GM12864 (cell line): ENCODE results near the gene CLSTN2.

Source experiments
- DNase-seq: peaks from one replicate; pipeline ENCODE4 v3.0.0-alpha.2; 2011; ENCODE audit warnings: low read depth
- H3K4me3 ChIP-seq: 2 replicates; pipeline ENCODE4 v1.5.1; 2011; ENCODE audit warnings: mild to moderate bottlenecking, low read depth, low read length, control low read depth
- TF ChIP-seq, protein P1 (sequence below): IDR thresholded peaks from 2 replicates; pipeline ENCODE4 v1.5.1; 2011; ENCODE audit warnings: low read depth, mild to moderate bottlenecking, moderate library complexity, low read length, control low read depth, inconsistent platforms; ENCODE audit errors: missing control alignments

Gene CLSTN2

DNA sequence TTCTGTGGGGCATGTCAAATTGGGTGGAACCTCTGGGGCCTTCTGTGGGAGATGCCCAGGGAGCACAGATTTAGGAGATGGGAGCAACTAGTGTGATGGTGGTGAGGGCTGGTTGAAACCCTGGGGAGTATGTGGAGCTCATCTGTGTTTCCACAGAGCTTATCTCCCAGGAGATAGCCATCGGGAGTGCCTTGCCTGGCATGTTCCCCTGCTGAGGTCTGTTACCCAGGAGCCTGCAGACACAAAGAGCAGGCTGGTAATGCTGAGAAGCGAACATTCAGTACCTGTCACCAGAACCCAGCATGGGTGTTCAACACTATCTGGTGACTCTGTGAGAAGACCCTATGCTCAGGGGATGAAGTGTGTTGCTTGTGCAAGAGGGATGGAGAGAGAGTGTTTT, 85.0 kb downstream of the CLSTN2 start:
- TF ChIP-seq, protein P1, sequence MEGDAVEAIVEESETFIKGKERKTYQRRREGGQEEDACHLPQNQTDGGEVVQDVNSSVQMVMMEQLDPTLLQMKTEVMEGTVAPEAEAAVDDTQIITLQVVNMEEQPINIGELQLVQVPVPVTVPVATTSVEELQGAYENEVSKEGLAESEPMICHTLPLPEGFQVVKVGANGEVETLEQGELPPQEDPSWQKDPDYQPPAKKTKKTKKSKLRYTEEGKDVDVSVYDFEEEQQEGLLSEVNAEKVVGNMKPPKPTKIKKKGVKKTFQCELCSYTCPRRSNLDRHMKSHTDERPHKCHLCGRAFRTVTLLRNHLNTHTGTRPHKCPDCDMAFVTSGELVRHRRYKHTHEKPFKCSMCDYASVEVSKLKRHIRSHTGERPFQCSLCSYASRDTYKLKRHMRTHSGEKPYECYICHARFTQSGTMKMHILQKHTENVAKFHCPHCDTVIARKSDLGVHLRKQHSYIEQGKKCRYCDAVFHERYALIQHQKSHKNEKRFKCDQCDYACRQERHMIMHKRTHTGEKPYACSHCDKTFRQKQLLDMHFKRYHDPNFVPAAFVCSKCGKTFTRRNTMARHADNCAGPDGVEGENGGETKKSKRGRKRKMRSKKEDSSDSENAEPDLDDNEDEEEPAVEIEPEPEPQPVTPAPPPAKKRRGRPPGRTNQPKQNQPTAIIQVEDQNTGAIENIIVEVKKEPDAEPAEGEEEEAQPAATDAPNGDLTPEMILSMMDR = no peak
- DNase-seq = no peak
- no peak overlapping the region for H3K4me3 ChIP-seq

DNA sequence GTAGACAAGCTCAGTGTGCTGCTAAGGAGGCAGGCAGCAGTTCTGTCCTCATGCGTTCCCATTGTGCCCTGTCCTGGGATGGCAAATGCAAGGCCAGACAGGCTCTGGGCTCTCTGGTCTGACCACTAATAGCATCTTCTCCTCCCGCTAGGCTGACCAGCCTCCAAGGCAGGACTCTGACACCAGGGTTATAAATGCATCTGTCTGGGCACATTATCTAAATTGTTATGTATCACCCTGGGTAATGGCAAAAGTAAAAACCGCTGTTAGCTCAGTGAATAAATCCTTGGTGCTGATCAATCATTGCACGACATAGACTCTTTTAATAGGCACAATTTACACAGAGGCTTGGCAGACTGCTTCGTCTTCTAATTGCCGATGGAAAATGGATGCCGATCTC, 85.6 kb downstream of the CLSTN2 start:
- no peak overlapping the region for H3K4me3 ChIP-seq
- no peak for DNase-seq
- TF ChIP-seq, protein P1 = no peak

DNA sequence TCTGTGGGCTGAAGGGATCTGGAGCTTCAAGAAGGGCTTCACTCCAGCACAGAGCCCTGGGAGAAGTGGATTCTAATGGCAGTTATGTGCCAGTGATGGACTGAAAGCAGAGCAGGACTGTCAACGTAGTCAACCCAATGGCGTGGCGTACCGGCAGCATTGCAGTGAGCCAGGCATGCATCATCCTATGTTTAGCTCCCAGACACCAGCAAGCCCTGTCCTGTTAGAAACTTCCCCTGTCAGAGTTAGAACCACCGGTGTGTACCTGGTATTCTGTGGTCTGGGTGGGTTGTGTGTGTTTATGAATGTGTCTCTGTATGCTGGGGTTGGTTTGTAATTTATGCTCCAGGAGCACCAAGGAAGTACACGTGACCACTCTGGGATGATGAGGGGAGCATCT, 86.3 kb downstream of the CLSTN2 start:
- no peak overlapping the region for H3K4me3 ChIP-seq
- no peak for DNase-seq
- TF ChIP-seq, protein P1 = no peak

DNA sequence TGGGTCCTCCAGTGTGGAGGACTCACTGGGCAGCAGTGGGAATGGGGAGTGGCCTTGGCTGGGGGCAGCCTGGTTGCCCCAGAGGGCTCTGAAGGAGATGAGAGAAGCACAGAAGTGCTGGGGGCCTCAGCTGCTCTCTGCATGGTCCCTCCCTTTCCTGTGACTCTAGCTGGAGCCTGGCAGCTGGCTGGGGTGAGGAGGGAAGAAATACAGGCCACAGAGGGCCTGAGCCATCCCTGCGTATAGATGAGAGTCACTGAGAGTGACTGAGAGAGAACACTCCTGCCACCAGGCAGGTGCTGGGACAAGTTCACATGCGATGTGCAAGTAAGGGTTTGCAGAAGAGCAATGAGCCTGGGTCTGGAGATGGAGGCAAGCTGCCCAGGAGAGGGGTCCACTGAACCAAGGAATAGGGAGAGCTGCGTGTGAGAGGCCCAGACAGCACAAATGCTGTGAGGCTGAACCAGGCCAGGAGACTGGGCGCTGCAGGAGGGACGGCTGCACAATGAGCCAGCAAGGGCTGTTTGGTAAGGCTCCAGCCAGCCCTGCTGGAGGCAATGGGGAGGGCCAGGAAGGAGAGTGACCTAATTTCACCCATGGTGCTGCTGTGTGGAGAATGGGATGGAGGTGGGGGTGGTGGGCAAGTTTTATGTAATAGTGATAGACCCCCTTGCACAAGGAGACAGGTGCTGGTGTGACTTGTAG, 87.2 kb downstream of the CLSTN2 start:
- no peak overlapping the region for H3K4me3 ChIP-seq
- DNase-seq = no peak
- TF ChIP-seq, protein P1 = no peak

DNA sequence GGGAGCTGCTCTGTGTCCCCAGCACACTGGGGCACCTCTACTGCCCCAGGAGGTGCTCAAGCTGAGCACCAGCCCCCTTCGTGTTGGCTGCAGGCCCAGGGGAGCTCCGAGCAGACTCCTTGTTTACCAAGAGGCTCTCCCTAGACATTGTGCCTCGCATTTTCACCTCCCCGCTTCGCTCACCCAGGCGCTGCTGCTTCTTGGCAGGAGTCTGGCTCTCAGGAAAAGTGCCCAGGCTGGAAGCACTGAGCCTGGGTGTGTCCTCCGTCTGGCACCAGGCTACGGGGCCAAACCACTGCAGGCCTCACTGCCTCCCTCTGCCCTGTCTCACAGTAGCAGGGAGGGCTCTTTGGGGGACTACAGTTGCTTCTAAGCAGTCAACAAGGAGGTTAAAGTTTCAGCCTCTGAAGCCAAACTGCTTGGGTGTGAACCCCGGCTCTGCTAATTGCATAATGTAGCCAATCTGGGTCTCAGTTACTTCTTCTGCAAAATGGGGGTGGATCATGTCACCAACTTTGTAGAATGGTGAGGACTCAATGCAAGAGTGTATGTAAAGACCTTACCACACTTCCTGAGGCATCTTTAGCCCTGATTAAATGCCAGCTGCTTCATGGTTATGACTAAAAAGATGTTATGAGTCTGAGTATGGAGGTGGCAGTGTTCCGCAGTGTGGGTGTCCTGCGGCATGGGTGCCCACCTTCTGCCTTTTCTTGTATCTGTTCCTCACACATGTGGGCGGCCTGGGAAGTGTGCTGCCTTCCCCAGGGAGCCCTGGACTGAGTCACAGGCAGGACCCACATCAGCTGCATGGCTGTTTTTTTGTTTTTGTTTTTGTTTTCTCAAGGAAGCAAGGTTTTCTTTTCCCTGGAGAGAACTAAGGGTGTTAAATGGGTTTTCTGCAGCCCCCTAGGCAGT, 88.9 kb downstream of the CLSTN2 start:
- H3K4me3 ChIP-seq = no peak overlapping the region
- TF ChIP-seq, protein P1 = no peak
- DNase-seq = no peak

DNA sequence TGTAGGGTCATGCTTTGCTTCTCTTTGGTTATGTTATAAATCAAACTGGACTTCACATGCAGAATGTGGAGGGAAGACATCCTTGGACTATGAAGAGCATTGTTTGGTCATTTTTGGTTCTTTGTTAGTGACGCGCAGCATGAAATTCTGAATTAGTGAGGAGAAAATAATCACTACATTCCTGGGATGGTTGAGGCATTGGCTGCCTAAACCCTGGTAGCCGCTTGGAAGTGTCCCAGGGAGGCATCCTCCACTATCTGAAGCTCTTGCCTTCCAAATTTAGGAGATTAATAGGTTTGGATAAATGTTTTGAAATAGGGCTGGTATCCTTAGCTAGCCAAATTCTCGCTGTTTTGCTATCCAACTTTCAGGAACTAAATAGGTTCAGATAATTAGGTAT, 96.2 kb downstream of the CLSTN2 start:
- DNase-seq = no peak
- TF ChIP-seq, protein P1 = no peak
- no peak overlapping the region for H3K4me3 ChIP-seq
